CD4-positive, alpha-beta T cell (primary cell): Measurements from ENCODE around the gene FAM177B. TPM values are rescaled to one million over a fixed set of nuclear protein-coding genes. Genes with fewer than 3 reads are reported as not detected.

ENCODE experiments used
- ATAC-seq: fragments of 200-7000 bp; cut with Tn5 transposase; one replicate; pipeline ENCODE4 v1.10.0; 2022; ENCODE audit warnings: mild to moderate bottlenecking; ENCODE audit not compliant: poor library complexity
- CTCF ChIA-PET: fragments of 350-600 bp; sonication (Branson Sonifier 250); formaldehyde crosslinking; loops from one replicate; lab custom pipeline; 2021; ENCODE audit warnings: antibody characterized with exemption, inconsistent platforms; lab: Charles Lee
- POLR2A ChIA-PET: fragments of 350-600 bp; sonication (Branson Sonifier 250); formaldehyde crosslinking; loops from one replicate; lab custom pipeline; 2021; ENCODE audit warnings: antibody characterized with exemption, inconsistent platforms; lab: Charles Lee
- DNase-seq, 14 experiments: peaks; one replicate each; pipeline ENCODE4 v3.0.0-alpha.2; 2013 to 2020; ENCODE audit warnings: mixed read lengths in 2 of 14
- H3K27ac ChIP-seq, 2 donors: one replicate each; pipeline versions ENCODE4 v1.5.1 to v1.7.0; 2013; ENCODE audit warnings: low read length in 2 of 2, low read depth in 1 of 2, mild to moderate bottlenecking in 1 of 2
- H3K27me3 ChIP-seq, 2 experiments: 1 replicate in 1 of 2; 2 replicates in 1 of 2; pipeline versions ENCODE4 v1.6.1 to v1.7.0; 2013; ENCODE audit warnings: low read length in 2 of 2, control low read depth in 1 of 2, mild to moderate bottlenecking in 1 of 2, moderate library complexity in 1 of 2; ENCODE audit not compliant: insufficient read depth in 2 of 2, control insufficient read depth in 1 of 2
- H3K36me3 ChIP-seq: one replicate; pipeline ENCODE4 v1.6.1; 2013; ENCODE audit warnings: low read length, control low read depth; ENCODE audit not compliant: insufficient read depth
- H3K4me1 ChIP-seq: one replicate; pipeline ENCODE4 v1.6.1; 2013; ENCODE audit warnings: low read length, control low read depth; ENCODE audit not compliant: insufficient read depth
- H3K4me3 ChIP-seq: one replicate; pipeline ENCODE4 v1.5.1; 2013; ENCODE audit warnings: mild to moderate bottlenecking, low read length, moderate library complexity
- H3K9me3 ChIP-seq, 2 experiments: 1 replicate in 1 of 2; 2 replicates in 1 of 2; pipeline versions ENCODE4 v1.6.1 to v1.7.0; 2013; ENCODE audit warnings: low read length in 2 of 2, mild to moderate bottlenecking in 2 of 2, control low read depth in 1 of 2, moderate library complexity in 1 of 2; ENCODE audit not compliant: control insufficient read depth in 1 of 2, insufficient read depth in 1 of 2
- H3K27ac Mint-ChIP-seq: one replicate; pipeline ENCODE4 v1.8.0; 2020; ENCODE audit warnings: mixed read lengths
- H3K27me3 Mint-ChIP-seq: one replicate; pipeline ENCODE4 v1.8.0; 2021; ENCODE audit warnings: mixed read lengths
- H3K36me3 Mint-ChIP-seq: one replicate; pipeline ENCODE4 v1.8.0; 2021; ENCODE audit warnings: low read depth, mixed read lengths
- H3K4me1 Mint-ChIP-seq: one replicate; pipeline ENCODE4 v1.8.0; 2021; ENCODE audit warnings: low read depth, mixed read lengths
- H3K4me3 Mint-ChIP-seq: one replicate; pipeline ENCODE4 v1.8.0; 2020; ENCODE audit warnings: mild to moderate bottlenecking, mixed read lengths
- H3K9me3 Mint-ChIP-seq: one replicate; pipeline ENCODE4 v1.8.0; 2020; ENCODE audit warnings: mixed read lengths
- CTCF ChIP-seq: fragments of 200-600 bp; IDR thresholded peaks from one replicate; pipeline ENCODE4 v1.8.0; 2022; ENCODE audit warnings: antibody characterized with exemption, mild to moderate bottlenecking
- intact Hi-C, 2 experiments: fragments of 100-400 bp; cut with DNase I in 1 of 2; cut with micrococcal nuclease in 1 of 2; formaldehyde crosslinking; loops; one replicate each; pipeline versions ENCODE4 v1.15.1 to v1.9.0; 2023 to 2025; cut with DNase I, micrococcal nuclease
- total RNA-seq, 174 experiments: library from RNA in 2 of 174; stranded (reverse) in 2 of 174; gene quantifications; one replicate each; pipeline ENCODE4 v1.2.3 and lab custom pipeline; 2021 to 2026

Gene FAM177B
- total RNA-seq, 2 experiments from 2014 or later, result not detected

- Mint-ChIP-seq H3K9me3 (no peaks in the 10 kb centered on the region), H3K27me3 (no peaks in the 10 kb centered on the region), H3K27ac (no peak overlapping the region), H3K4me1 (peaks cover 32% of the 10 kb centered on the region), H3K36me3 (peaks cover 56% of the 10 kb centered on the region), H3K4me3 (no peak overlapping the region)
- H3K4me3 ChIP-seq, result no peak overlapping the region
- no peak overlapping the region for H3K27ac ChIP-seq
- no peak for TF ChIP-seq CTCF
- CTCF ChIA-PET, result no interaction called here
- H3K36me3 ChIP-seq, result peaks cover 39% of the 10 kb centered on the region
- H3K4me1 ChIP-seq, result no peaks in the 10 kb centered on the region
- ATAC-seq (no peak), DNase-seq (no peak)
- intact Hi-C loops, result no loop called here
- H3K9me3 ChIP-seq, result no peaks in the 10 kb centered on the region
- no peaks in the 10 kb centered on the region for H3K27me3 ChIP-seq
- POLR2A ChIA-PET, result interaction anchor here (0.7 to 0.8 kb wide), 2 partner anchors 15 to 484 kb away, joined by 3 read pairs; no protein-coding TSS in a partner anchor
Observed at GRCh38 chr1:222696741-222697140, 40.3 kb upstream of the FAM177B start.

DNA sequence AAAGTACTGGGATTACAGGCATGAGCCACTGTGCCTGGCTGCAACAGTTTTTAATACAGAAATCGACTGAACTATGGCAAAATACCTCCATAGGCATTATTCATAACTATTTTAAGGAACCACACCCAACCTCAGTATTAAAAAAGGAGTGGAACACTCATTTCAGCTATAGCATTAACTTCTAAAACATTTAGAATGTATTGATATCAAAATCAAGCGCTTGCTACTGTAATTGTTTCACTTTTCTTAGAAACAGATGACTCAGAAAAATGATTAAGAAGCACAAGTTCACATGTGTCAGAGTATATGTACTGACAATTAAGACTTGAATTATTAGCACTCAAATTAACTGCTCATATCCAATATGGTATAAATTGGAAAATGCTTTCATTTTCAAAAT, 39.8 kb upstream of the FAM177B start:
- H3K4me1 Mint-ChIP-seq, result peaks cover 32% of the 10 kb centered on the region
- no peaks in the 10 kb centered on the region for H3K27me3 Mint-ChIP-seq
- H3K36me3 ChIP-seq, result peaks cover 39% of the 10 kb centered on the region
- no peak overlapping the region for H3K27ac Mint-ChIP-seq
- DNase-seq (no peak), ATAC-seq (no peak)
- CTCF ChIA-PET, result no interaction called here
- intact Hi-C loops, result no loop called here
- H3K4me3 Mint-ChIP-seq, result no peak overlapping the region
- H3K9me3 Mint-ChIP-seq, result no peaks in the 10 kb centered on the region
- no peaks in the 10 kb centered on the region for H3K27me3 ChIP-seq
- peaks cover 54% of the 10 kb centered on the region for H3K36me3 Mint-ChIP-seq
- no peak overlapping the region for H3K27ac ChIP-seq
- H3K4me1 ChIP-seq, result no peaks in the 10 kb centered on the region
- H3K9me3 ChIP-seq, result no peaks in the 10 kb centered on the region
- no peak for TF ChIP-seq CTCF
- POLR2A ChIA-PET, result interaction anchor here (0.8 kb wide), 1 partner anchor 14 kb away, joined by 3 read pairs; no protein-coding TSS in a partner anchor
- no peak overlapping the region for H3K4me3 ChIP-seq

- no peaks in the 10 kb centered on the region for H3K9me3 ChIP-seq
- no peak overlapping the region for H3K4me3 Mint-ChIP-seq
- CTCF ChIA-PET, result no interaction called here
- H3K36me3 ChIP-seq, result peaks cover 39% of the 10 kb centered on the region
- H3K9me3 Mint-ChIP-seq, result no peaks in the 10 kb centered on the region
- ATAC-seq, result no peak
- H3K4me3 ChIP-seq, result no peak overlapping the region
- H3K4me1 ChIP-seq, result no peaks in the 10 kb centered on the region
- H3K36me3 Mint-ChIP-seq, result peaks cover 54% of the 10 kb centered on the region
- POLR2A ChIA-PET, result no interaction called here
- TF ChIP-seq CTCF, result no peak
- H3K27me3 ChIP-seq, result no peaks in the 10 kb centered on the region
- no peak overlapping the region for H3K27ac Mint-ChIP-seq
- DNase-seq, result no peak
- H3K27me3 Mint-ChIP-seq, result no peaks in the 10 kb centered on the region
- peaks cover 26% of the 10 kb centered on the region for H3K4me1 Mint-ChIP-seq
- intact Hi-C loops, result no loop called here
- H3K27ac ChIP-seq, result no peak overlapping the region
Observed at GRCh38 chr1:222697826-222698225, 39.2 kb upstream of the FAM177B start.
